GM23248 (cell line): Measurements from ENCODE around the gene HTT. TPM values are rescaled to one million over a fixed set of nuclear protein-coding genes. Genes with fewer than 3 reads are reported as not detected.
A peak's percentile ranks its signal among the peaks of the same experiment; 100 is the strongest.

Experiments used
- DNase-seq: peaks from one replicate; pipeline ENCODE4 v3.0.0-alpha.2; 2015
- H2AFZ ChIP-seq: fragments of 200-600 bp; sonication (generic); 2 replicates; pipeline ENCODE4 v1.6.1; 2016; ENCODE audit warnings: antibody characterized with exemption
- H3F3A ChIP-seq: fragments of 200-600 bp; sonication (generic); 2 replicates; pipeline ENCODE4 v1.6.1; 2016; ENCODE audit warnings: mild to moderate bottlenecking, antibody characterized with exemption, mixed run types; ENCODE audit not compliant: insufficient read depth
- H3K27ac ChIP-seq: fragments of 200-600 bp; sonication (generic); 2 replicates; pipeline ENCODE4 v1.5.1; 2016; ENCODE audit warnings: mild to moderate bottlenecking
- H3K27me3 ChIP-seq: fragments of 200-600 bp; sonication (generic); replicated peaks from 2 replicates; pipeline ENCODE4 v1.6.1; 2016; ENCODE audit warnings: mild to moderate bottlenecking; ENCODE audit not compliant: insufficient read depth
- H3K36me3 ChIP-seq: fragments of 200-600 bp; sonication (generic); 2 replicates; pipeline ENCODE4 v1.6.1; 2016; ENCODE audit warnings: low read depth, mild to moderate bottlenecking
- H3K4me1 ChIP-seq: fragments of 200-600 bp; sonication (generic); 2 replicates; pipeline ENCODE4 v1.6.1; 2016; ENCODE audit warnings: mild to moderate bottlenecking; ENCODE audit not compliant: insufficient read depth
- H3K4me2 ChIP-seq: fragments of 200-600 bp; sonication (generic); one replicate; pipeline ENCODE4 v1.6.1; 2016; ENCODE audit warnings: mild to moderate bottlenecking; ENCODE audit not compliant: unreplicated experiment
- H3K4me3 ChIP-seq: fragments of 200-600 bp; sonication (generic); 2 replicates; pipeline ENCODE4 v1.5.1; 2016; ENCODE audit warnings: mild to moderate bottlenecking
- H3K79me2 ChIP-seq: fragments of 200-600 bp; sonication (generic); 2 replicates; pipeline ENCODE4 v1.6.1; 2016; ENCODE audit warnings: mild to moderate bottlenecking; ENCODE audit not compliant: insufficient read depth
- H3K9ac ChIP-seq: fragments of 200-600 bp; sonication (generic); 2 replicates; pipeline ENCODE4 v1.6.1; 2016; ENCODE audit warnings: mild to moderate bottlenecking
- H3K9me2 ChIP-seq: fragments of 200-600 bp; sonication (generic); 2 replicates; pipeline ENCODE4 v1.6.1; 2016; ENCODE audit warnings: mixed run types, mild to moderate bottlenecking, moderate library complexity; ENCODE audit not compliant: insufficient read depth
- H3K9me3 ChIP-seq: fragments of 200-600 bp; sonication (generic); one replicate; pipeline ENCODE4 v1.6.1; 2017; ENCODE audit warnings: low read depth
- H4K20me1 ChIP-seq: fragments of 200-600 bp; sonication (generic); 2 replicates; pipeline ENCODE4 v1.6.0; 2016; ENCODE audit not compliant: insufficient read depth
- EZH2 ChIP-seq: fragments of 200-600 bp; sonication (generic); IDR thresholded peaks from 2 replicates; pipeline ENCODE4 v1.6.1; 2018; ENCODE audit warnings: antibody characterized with exemption, mild to moderate bottlenecking; ENCODE audit not compliant: insufficient read depth, poor library complexity, severe bottlenecking
- EZH2phosphoT487 ChIP-seq: fragments of 200-600 bp; sonication (generic); IDR thresholded peaks from 2 replicates; pipeline ENCODE4 v1.6.1; 2018; ENCODE audit warnings: antibody characterized with exemption, moderate library complexity, mild to moderate bottlenecking, low read depth; ENCODE audit not compliant: insufficient read depth
- WGBS, 2 experiments: methylation state at CpG; one replicate each; pipeline ENCODE4 v1.1.6; 2015 to 2017; ENCODE audit warnings: low lambda C conversion rate in 2 of 2, low coverage in 1 of 2; ENCODE audit errors: missing lambda C conversion rate in 2 of 2; 5-methylcytosine and 5-hydroxymethylcytosine counted together
- in situ Hi-C: fragments of 300-500 bp; cut with MboI; formaldehyde crosslinking; loops from 2 replicates; pipeline ENCODE4 v1.15.0; 2020
- polyA plus RNA-seq: library from polyadenylated mRNA; unstranded; fragments of >200 nt; fragmentation: Nextera tagmentation; extraction: Ambion mirVana; gene quantifications from 2 replicates; pipeline ENCODE4 v1.2.1, GENCODE V29; 2016
- total RNA-seq: library from RNA; depleted of rRNA; stranded (reverse); fragments of >200 nt; shearing (Covaris generic); gene quantifications from 2 replicates; pipeline ENCODE4 v1.2.3, GENCODE V29; 2014

HTT gene
- total and polyA plus RNA-seq, 2 experiments from 2014 or later: 8.2 to 26.5 TPM

DNA sequence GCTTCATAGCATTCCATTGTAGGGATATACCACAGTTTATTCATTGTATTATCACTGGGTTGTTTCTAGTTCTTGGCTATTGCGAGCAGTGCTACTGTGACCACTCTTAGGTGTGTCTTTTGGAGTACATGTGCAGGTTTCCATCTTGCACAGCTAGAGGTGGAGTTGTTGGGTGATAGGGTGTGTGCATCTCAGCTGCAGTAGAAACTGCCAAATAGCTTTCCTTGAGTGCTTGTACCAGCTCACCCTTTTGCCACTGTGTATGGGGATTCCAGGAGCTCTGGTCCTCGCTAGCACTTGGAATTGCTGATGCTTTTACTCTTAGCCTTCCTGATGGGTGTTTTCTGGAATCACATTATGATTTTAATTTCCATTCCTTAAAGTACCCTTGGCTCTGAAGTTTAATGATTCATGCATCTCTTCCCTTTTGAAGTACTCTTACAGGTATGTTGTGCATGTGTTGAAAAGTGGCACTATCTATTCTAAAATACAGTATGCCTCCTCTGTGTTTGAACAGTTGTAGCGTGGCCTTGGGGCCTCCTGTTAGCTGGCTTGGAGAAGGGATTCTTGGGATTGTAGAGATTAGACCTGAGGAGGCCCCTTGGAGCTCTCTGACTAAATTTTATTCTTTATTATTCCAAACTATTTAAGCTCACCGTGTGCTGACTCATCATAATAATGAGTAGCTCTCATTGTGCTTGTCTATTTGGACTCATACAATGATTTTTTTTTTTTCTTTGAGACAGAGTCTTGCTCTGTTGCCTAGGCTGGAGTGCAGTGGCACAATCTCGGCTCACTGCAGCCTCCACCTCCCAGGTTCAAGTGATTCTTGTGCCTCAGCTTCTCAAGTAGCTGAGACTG is 38.4 kb downstream of the HTT start:
- H3K4me1 ChIP-seq: peaks cover 54% of the 10 kb centered on the region
- peaks cover 28% of the 10 kb centered on the region for H3F3A ChIP-seq
- H3K27me3 ChIP-seq: no peaks in the 10 kb centered on the region
- 78 to 80% methylated on average over 5 of the region's 5 CpGs for WGBS, 2 experiments
- H3K9me3 ChIP-seq: no peaks in the 10 kb centered on the region
- H3K79me2 ChIP-seq: peaks cover 24% of the 10 kb centered on the region
- in situ Hi-C loops: no loop called here
- no peak overlapping the region for H2AFZ ChIP-seq
- H3K27ac ChIP-seq: no peak overlapping the region
- peak; percentile 57 for DNase-seq
- no peak overlapping the region for H3K9ac ChIP-seq
- H3K36me3 ChIP-seq: peaks cover 15% of the 10 kb centered on the region
- H3K4me3 ChIP-seq: no peak overlapping the region
- no peaks in the 10 kb centered on the region for H3K9me2 ChIP-seq
- no peak for TF ChIP-seq EZH2
- TF ChIP-seq EZH2phosphoT487: no peak
- H4K20me1 ChIP-seq: no peaks in the 10 kb centered on the region
- no peak overlapping the region for H3K4me2 ChIP-seq

DNA sequence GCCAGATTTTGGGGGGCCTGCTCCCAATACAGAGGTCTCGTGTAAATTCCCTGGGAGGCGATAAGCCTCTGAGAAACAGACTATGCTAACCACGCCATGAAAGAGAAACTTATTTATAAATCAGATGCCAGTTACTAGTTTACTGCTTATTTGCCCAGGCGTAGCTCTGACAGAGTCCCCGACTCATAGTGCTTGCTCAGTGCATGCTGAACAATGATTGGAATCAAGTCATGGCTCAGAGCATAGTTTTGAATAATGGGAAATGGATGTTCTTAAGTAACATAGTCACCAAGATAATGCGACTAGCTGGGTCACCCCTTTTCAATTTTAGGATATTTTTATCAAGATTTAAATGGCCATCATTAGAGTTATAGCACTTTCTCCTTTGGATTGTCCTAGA is 39.9 kb downstream of the HTT start:
- H2AFZ ChIP-seq: no peak overlapping the region
- H3K4me1 ChIP-seq: peaks cover 45% of the 10 kb centered on the region
- peaks cover 25% of the 10 kb centered on the region for H3K79me2 ChIP-seq
- no peak overlapping the region for H3K4me2 ChIP-seq
- no peaks in the 10 kb centered on the region for H3K9me3 ChIP-seq
- peak overlapping the region; percentile 30 for H3K27ac ChIP-seq
- no peak overlapping the region for H3K4me3 ChIP-seq
- WGBS, 2 experiments: 79 to 81% methylated on average over 6 of the region's 6 CpGs
- H3K36me3 ChIP-seq: peaks cover 20% of the 10 kb centered on the region
- no peak overlapping the region for H3K9ac ChIP-seq
- no peaks in the 10 kb centered on the region for H3K9me2 ChIP-seq
- no peaks in the 10 kb centered on the region for H4K20me1 ChIP-seq
- peaks cover 18% of the 10 kb centered on the region; the same call in 1 of the 2 replicates for H3F3A ChIP-seq
- in situ Hi-C loops: no loop called here
- no peak for TF ChIP-seq EZH2
- no peak for TF ChIP-seq EZH2phosphoT487
- DNase-seq: peak; percentile 63
- no peaks in the 10 kb centered on the region for H3K27me3 ChIP-seq

DNA sequence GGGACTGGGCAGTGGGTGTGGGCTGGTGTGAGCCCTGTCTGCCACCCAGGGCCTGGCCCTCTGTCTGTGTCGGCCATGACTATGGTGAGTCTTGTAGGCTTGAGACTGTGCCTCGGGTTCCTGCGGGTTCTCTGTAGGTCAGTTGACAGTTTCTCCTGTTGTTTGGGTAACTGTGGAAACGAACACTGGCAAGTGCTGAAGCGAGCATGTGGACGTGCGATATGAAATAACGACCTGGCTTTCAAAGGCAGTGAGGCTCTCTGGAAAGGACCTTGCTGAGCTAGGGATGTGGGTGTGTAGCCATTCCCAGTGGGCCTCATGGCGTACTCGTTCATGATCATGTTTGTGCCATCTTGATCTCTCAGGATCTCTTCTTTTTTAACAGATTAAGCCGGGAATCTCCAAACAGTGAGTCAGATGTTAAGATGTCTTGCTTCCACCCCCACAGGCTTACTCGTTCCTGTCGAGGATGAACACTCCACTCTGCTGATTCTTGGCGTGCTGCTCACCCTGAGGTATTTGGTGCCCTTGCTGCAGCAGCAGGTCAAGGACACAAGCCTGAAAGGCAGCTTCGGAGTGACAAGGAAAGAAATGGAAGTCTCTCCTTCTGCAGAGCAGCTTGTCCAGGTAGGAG is 41.3 kb downstream of the HTT start:
- Histone ChIP-seq H3K27ac (no peak overlapping the region), H3K9me2 (no peaks in the 10 kb centered on the region), H3K36me3 (peaks cover 20% of the 10 kb centered on the region), H3K9ac (no peak overlapping the region), H3K4me1 (peaks cover 45% of the 10 kb centered on the region), H3K4me3 (no peak overlapping the region), H4K20me1 (no peaks in the 10 kb centered on the region), H3K9me3 (no peaks in the 10 kb centered on the region), H2AFZ (no peak overlapping the region), H3F3A (peaks cover 18% of the 10 kb centered on the region; the same call in 1 of the 2 replicates), H3K79me2 (peaks cover 15% of the 10 kb centered on the region), H3K27me3 (no peaks in the 10 kb centered on the region), H3K4me2 (no peak overlapping the region)
- DNase-seq: peak; percentile 84
- WGBS, 2 experiments: 68 to 69% methylated on average over 15 of the region's 15 CpGs
- TF ChIP-seq EZH2 (no peak), EZH2phosphoT487 (no peak)
- in situ Hi-C loops: no loop called here

DNA sequence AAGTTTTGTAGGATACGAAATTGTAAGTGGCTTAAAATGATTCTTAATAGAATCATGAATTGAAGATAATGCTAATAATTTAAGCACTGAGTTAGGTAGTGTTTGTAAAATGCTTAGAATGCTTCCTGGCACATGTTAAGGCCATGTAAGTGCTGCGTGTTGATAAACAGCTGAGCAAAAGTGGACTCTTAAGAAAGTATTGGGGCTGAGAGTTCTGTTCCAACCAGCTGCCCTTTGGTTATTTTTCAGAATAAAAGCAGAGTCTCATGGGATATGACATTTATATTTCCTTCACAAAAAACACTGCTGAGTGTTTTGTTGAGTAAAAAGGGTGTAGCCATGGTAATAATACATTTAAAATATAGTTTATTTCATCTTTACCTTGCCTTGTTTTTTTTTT is 42.5 kb downstream of the HTT start:
- in situ Hi-C loops: no loop called here

More for the DNA sequence above, 42.5 kb downstream of the HTT start:
- no peak for DNase-seq
- no peak overlapping the region for H3K9ac ChIP-seq
- no peaks in the 10 kb centered on the region for H4K20me1 ChIP-seq
- H3K9me2 ChIP-seq: no peaks in the 10 kb centered on the region
- no peaks in the 10 kb centered on the region for H3K27me3 ChIP-seq
- H3K4me2 ChIP-seq: no peak overlapping the region
- H3K36me3 ChIP-seq: peaks cover 20% of the 10 kb centered on the region
- H3K79me2 ChIP-seq: peaks cover 9% of the 10 kb centered on the region
- H3K27ac ChIP-seq: no peak overlapping the region
- WGBS, 2 experiments: 95 to 96% methylated on average over 2 of the region's 2 CpGs
- H3K4me1 ChIP-seq: peaks cover 34% of the 10 kb centered on the region
- peaks cover 15% of the 10 kb centered on the region for H3F3A ChIP-seq
- no peaks in the 10 kb centered on the region for H3K9me3 ChIP-seq
- TF ChIP-seq EZH2 (no peak), EZH2phosphoT487 (no peak)
- H2AFZ ChIP-seq: no peak overlapping the region
- no peak overlapping the region for H3K4me3 ChIP-seq
